CD4-positive, alpha-beta T cell treated with Interleukin-10 for 1 hour (primary cell): Measurements from ENCODE around the gene BUB3.

Source experiments
- DNase-seq: peaks from one replicate; pipeline ENCODE4 v3.0.0-alpha.2; 2020

BUB3 gene

GRCh38 chr10:123205041-123205440 is 50.8 kb downstream of the BUB3 start:
- no peak for DNase-seq

DNA sequence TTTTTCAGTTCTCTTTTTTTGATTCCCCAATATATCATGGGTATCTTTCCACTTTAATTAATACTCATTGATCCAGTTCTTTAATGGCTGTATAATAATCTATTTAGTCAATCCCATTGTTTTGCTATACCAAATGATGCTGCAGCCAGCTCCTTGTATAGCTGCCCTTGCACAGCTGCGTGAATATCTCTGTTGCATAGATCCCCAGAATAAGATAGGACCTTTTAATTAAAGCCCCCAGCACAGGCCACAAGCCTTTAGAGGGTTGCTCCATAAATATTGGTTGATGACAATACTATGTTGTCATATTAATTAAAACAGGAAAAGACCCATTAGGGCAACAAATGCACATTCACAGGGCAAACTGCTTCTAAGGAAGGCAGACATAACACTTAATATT is 57.9 kb downstream of the BUB3 start:
- no peak for DNase-seq

DNA sequence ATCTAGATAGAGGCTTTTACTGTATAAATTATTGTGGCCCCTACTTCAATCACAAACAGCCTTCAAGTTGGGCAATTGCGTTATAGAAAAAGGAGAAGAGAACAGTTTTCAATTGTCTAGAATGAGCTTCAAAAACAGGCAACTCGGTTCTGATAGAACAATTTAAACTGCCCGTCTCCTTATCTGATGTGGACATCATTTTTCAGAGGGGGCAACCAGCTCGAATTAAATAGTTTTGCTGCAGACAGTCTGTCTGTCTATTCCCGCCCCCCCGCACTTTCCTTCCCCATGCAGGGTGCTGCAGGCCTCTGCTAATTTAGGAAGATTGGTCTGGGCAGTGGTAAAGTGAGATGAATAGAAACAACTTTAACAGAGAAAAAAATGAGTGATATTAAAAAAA is 58.4 kb downstream of the BUB3 start:
- DNase-seq, result no peak

DNA sequence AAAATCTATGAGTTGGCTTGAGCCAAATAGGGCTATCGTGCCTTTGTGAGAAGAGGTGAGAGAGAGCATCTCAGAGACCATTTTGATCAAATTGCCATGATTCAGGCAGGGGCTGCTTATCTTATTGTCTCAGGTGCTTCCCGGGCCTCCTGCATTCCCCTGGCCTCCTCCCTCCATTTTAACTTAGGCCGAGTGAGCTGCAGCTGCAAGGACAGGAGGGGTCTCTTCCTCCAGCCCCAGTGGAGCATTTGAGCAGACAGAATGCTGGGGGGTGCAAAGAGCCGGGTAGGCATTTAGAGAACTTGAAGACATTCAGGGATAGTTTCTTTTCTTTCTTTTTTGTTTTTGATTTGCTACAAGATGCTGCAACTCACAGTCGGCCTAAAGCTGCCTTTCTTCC is 59.0 kb downstream of the BUB3 start:
- no peak for DNase-seq
